Fibroblast of lung (primary cell): ENCODE data around the gene PDE4B.

ENCODE experiments used
- CTCF ChIP-seq, 2 donors: IDR thresholded peaks in 1 of 2; conservative IDR thresholded peaks in 1 of 2; 1 replicate in 1 of 2; 2 replicates in 1 of 2; pipeline ENCODE4 v1.5.1; 2011 to 2012; ENCODE audit warnings: low read length in 2 of 2, control low read depth in 1 of 2, inconsistent platforms in 1 of 2, low read depth in 1 of 2, mild to moderate bottlenecking in 1 of 2
- EZH2 ChIP-seq: IDR thresholded peaks from 2 replicates; pipeline ENCODE4 v1.5.1; 2012; ENCODE audit warnings: low read length, control low read depth, mild to moderate bottlenecking; ENCODE audit errors: missing control alignments

- TF ChIP-seq CTCF (conservative IDR thresholded peaks at IDR 0.05 in 1 of 2, IDR thresholded peaks at IDR 0.05 in 1 of 2; ENCODE audit: low read depth in 1 of 2, low read length in 2 of 2) (no peak), EZH2 (no peak)
Measured at GRCh38 chr1:66399888-66400529, 607.3 kb downstream of the PDE4B start.
